T-helper 17 cell (primary cell): ENCODE results near the gene BRSK2. TPM values are rescaled to one million over a fixed set of nuclear protein-coding genes. Genes with fewer than 3 reads are reported as not detected.

Experiments
- ATAC-seq: fragments of 150-1000 bp; cut with Tn5 transposase; 2 replicates; pipeline ENCODE4 v1.10.0; 2021; ENCODE audit warnings: mild to moderate bottlenecking, moderate library complexity
- DNase-seq, 3 donors: peaks; one replicate each; pipeline versions ENCODE4 v3.0.0 to v3.0.0-alpha.2; 2020 to 2021
- H3K9me3 ChIP-seq: one replicate; pipeline ENCODE4 v1.7.0; 2013; ENCODE audit warnings: low read length, mild to moderate bottlenecking; ENCODE audit not compliant: control insufficient read depth, poor library complexity, severe bottlenecking
- H3K27ac Mint-ChIP-seq: one replicate; pipeline ENCODE4 v1.8.0; 2022; ENCODE audit warnings: mild to moderate bottlenecking, moderate library complexity, mixed read lengths
- H3K27me3 Mint-ChIP-seq: one replicate; pipeline ENCODE4 v1.8.0; 2022; ENCODE audit warnings: mixed read lengths
- H3K36me3 Mint-ChIP-seq: one replicate; pipeline ENCODE4 v1.8.0; 2022; ENCODE audit warnings: low read depth, mixed read lengths
- H3K4me1 Mint-ChIP-seq: one replicate; pipeline ENCODE4 v1.8.0; 2022; ENCODE audit warnings: mild to moderate bottlenecking, mixed read lengths
- H3K4me3 Mint-ChIP-seq: one replicate; pipeline ENCODE4 v1.8.0; 2022; ENCODE audit warnings: mild to moderate bottlenecking, moderate library complexity, mixed read lengths
- total RNA-seq, 4 donors: library from RNA in 2 of 4; stranded (reverse) in 2 of 4; gene quantifications; one replicate each; pipeline ENCODE4 v1.2.3 and lab custom pipeline; 2022 to 2026

Gene BRSK2
- total RNA-seq, 2 donors from 2014 or later = 0.23 to 0.25 TPM

- Mint-ChIP-seq H3K27me3 (no peaks in the 10 kb centered on the region), H3K36me3 (peaks cover 3% of the 10 kb centered on the region), H3K4me1 (peaks cover 8% of the 10 kb centered on the region), H3K27ac (no peak overlapping the region), H3K4me3 (no peak overlapping the region)
- H3K9me3 ChIP-seq = no peaks in the 10 kb centered on the region
- ATAC-seq (no peak), DNase-seq (no peak)
Measured at GRCh38 chr11:1468473-1469066, 78.8 kb downstream of the BRSK2 start.

GRCh38 chr11:1469287-1469910, 79.7 kb downstream of the BRSK2 start:
- peaks cover 5% of the 10 kb centered on the region for H3K36me3 Mint-ChIP-seq
- DNase-seq (no peak), ATAC-seq (no peak)
- no peak overlapping the region for H3K27ac Mint-ChIP-seq
- no peak overlapping the region for H3K4me3 Mint-ChIP-seq
- H3K4me1 Mint-ChIP-seq = peaks cover 11% of the 10 kb centered on the region
- H3K27me3 Mint-ChIP-seq = no peaks in the 10 kb centered on the region
- no peaks in the 10 kb centered on the region for H3K9me3 ChIP-seq

- ATAC-seq (no peak), DNase-seq (no peak)
- H3K4me3 Mint-ChIP-seq = no peak overlapping the region
- peaks cover 11% of the 10 kb centered on the region for H3K4me1 Mint-ChIP-seq
- no peaks in the 10 kb centered on the region for H3K9me3 ChIP-seq
- no peak overlapping the region for H3K27ac Mint-ChIP-seq
- peaks cover 5% of the 10 kb centered on the region for H3K36me3 Mint-ChIP-seq
- no peaks in the 10 kb centered on the region for H3K27me3 Mint-ChIP-seq
Measured at GRCh38 chr11:1469911-1470680, 80.4 kb downstream of the BRSK2 start.

- no peak for ATAC-seq
- Mint-ChIP-seq H3K4me3 (no peak overlapping the region), H3K27ac (peak overlapping the region; percentile 21), H3K4me1 (peaks cover 11% of the 10 kb centered on the region), H3K36me3 (peaks cover 5% of the 10 kb centered on the region), H3K27me3 (no peaks in the 10 kb centered on the region)
- H3K9me3 ChIP-seq = no peaks in the 10 kb centered on the region
- no peak for DNase-seq
Measured at GRCh38 chr11:1470681-1471611, 81.2 kb downstream of the BRSK2 start.

- peaks cover 15% of the 10 kb centered on the region for H3K4me1 Mint-ChIP-seq
- no peak overlapping the region for H3K4me3 Mint-ChIP-seq
- H3K27me3 Mint-ChIP-seq = no peaks in the 10 kb centered on the region
- no peaks in the 10 kb centered on the region for H3K9me3 ChIP-seq
- H3K27ac Mint-ChIP-seq = peak overlapping the region; percentile 21
- H3K36me3 Mint-ChIP-seq = peaks cover 9% of the 10 kb centered on the region
- ATAC-seq (no peak), DNase-seq (no peak)
Measured at GRCh38 chr11:1471736-1472135, 82.0 kb downstream of the BRSK2 start.

- H3K9me3 ChIP-seq = no peaks in the 10 kb centered on the region
- H3K36me3 Mint-ChIP-seq = peaks cover 9% of the 10 kb centered on the region
- H3K27ac Mint-ChIP-seq = no peak overlapping the region
- H3K4me3 Mint-ChIP-seq = no peak overlapping the region
- peaks cover 11% of the 10 kb centered on the region for H3K4me1 Mint-ChIP-seq
- ATAC-seq = no peak
- no peaks in the 10 kb centered on the region for H3K27me3 Mint-ChIP-seq
- DNase-seq = no peak
Measured at GRCh38 chr11:1472180-1473005, 82.7 kb downstream of the BRSK2 start.

- H3K9me3 ChIP-seq = no peaks in the 10 kb centered on the region
- DNase-seq (no peak), ATAC-seq (no peak)
- H3K4me1 Mint-ChIP-seq = peaks cover 11% of the 10 kb centered on the region
- H3K27ac Mint-ChIP-seq = no peak overlapping the region
- H3K27me3 Mint-ChIP-seq = no peaks in the 10 kb centered on the region
- peaks cover 12% of the 10 kb centered on the region for H3K36me3 Mint-ChIP-seq
- H3K4me3 Mint-ChIP-seq = no peak overlapping the region
Measured at GRCh38 chr11:1473011-1473628, 83.4 kb downstream of the BRSK2 start.

GRCh38 chr11:1473786-1474185, 84.1 kb downstream of the BRSK2 start:
- Mint-ChIP-seq H3K4me1 (peaks cover 11% of the 10 kb centered on the region), H3K4me3 (no peak overlapping the region), H3K36me3 (peaks cover 12% of the 10 kb centered on the region), H3K27ac (no peak overlapping the region), H3K27me3 (no peaks in the 10 kb centered on the region)
- DNase-seq (no peak), ATAC-seq (no peak)
- no peaks in the 10 kb centered on the region for H3K9me3 ChIP-seq

GRCh38 chr11:1475841-1476240, 86.1 kb downstream of the BRSK2 start:
- no peak for ATAC-seq
- Mint-ChIP-seq H3K27me3 (no peaks in the 10 kb centered on the region), H3K4me3 (no peak overlapping the region), H3K36me3 (peaks cover 14% of the 10 kb centered on the region), H3K4me1 (peaks cover 11% of the 10 kb centered on the region), H3K27ac (peak overlapping the region; percentile 9)
- no peaks in the 10 kb centered on the region for H3K9me3 ChIP-seq
- DNase-seq = no peak

GRCh38 chr11:1476940-1477736, 87.4 kb downstream of the BRSK2 start:
- Mint-ChIP-seq H3K27ac (no peak overlapping the region), H3K4me3 (no peak overlapping the region), H3K4me1 (peaks cover 11% of the 10 kb centered on the region), H3K36me3 (peaks cover 14% of the 10 kb centered on the region), H3K27me3 (no peaks in the 10 kb centered on the region)
- H3K9me3 ChIP-seq = no peaks in the 10 kb centered on the region
- peak in 1 of 3 donors; percentile 5 for DNase-seq
- no peak for ATAC-seq

GRCh38 chr11:1478011-1478410, 88.3 kb downstream of the BRSK2 start:
- peaks cover 14% of the 10 kb centered on the region for H3K36me3 Mint-ChIP-seq
- DNase-seq (peak in 1 of 3 donors; percentile 8), ATAC-seq (no peak)
- peaks cover 11% of the 10 kb centered on the region for H3K4me1 Mint-ChIP-seq
- no peak overlapping the region for H3K27ac Mint-ChIP-seq
- H3K9me3 ChIP-seq = no peaks in the 10 kb centered on the region
- H3K27me3 Mint-ChIP-seq = no peaks in the 10 kb centered on the region
- H3K4me3 Mint-ChIP-seq = no peak overlapping the region
